ENCODE results near the gene GCN1.

The GCN1 gene

GRCh38 chr12:120141336-120141735 is 53.2 kb downstream of the GCN1 start:
- no peak for DNase-seq

- DNase-seq, result no peak
Observed at GRCh38 chr12:120140603-120141002, 53.9 kb downstream of the GCN1 start.

- no peak for DNase-seq
Observed at GRCh38 chr12:120139958-120140357, 54.6 kb downstream of the GCN1 start.

DNA sequence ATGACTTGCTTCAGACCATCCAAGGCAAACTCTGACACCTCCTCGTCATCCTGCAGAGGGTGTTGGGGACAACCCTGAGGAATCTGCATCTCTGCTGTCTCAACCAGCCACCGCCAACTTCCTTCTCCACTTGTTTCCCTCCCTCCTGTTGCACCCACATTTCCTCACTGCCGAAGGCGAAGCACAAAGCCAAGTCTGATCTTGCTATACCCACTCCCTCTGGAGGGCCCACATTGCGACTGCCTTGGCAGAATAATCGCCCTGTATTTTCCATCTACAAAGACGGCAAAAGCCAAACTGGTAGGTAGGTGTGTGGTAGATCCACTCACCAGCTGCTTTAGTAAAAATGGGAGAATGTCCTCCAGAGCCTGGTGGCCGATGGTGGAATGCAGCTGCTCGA is 56.1 kb downstream of the GCN1 start:
- no peak for DNase-seq

DNA sequence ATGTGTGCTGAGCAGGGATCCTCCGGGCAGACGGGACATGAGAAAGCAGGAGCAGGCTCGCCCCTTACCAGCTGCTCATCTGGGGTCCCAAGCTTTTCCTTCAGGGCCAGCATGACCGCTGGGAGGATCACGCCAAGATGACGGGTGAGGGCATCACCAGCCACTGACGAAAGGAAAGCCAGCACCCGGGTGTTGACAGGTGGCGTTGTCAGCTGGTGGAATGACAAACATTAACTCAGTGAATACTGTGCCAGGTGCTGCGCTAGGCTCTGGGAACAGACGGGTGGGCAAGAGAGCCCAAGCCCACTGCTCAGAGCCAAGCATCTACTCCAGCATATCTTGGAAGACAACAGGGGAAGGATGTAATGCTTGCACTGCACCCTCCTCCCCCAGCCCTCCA is 56.7 kb downstream of the GCN1 start:
- no peak for DNase-seq

- DNase-seq, result no peak
Observed at GRCh38 chr12:120136093-120136770, 58.3 kb downstream of the GCN1 start.

- no peak for DNase-seq
Observed at GRCh38 chr12:120134307-120134980, 60.1 kb downstream of the GCN1 start.

DNA sequence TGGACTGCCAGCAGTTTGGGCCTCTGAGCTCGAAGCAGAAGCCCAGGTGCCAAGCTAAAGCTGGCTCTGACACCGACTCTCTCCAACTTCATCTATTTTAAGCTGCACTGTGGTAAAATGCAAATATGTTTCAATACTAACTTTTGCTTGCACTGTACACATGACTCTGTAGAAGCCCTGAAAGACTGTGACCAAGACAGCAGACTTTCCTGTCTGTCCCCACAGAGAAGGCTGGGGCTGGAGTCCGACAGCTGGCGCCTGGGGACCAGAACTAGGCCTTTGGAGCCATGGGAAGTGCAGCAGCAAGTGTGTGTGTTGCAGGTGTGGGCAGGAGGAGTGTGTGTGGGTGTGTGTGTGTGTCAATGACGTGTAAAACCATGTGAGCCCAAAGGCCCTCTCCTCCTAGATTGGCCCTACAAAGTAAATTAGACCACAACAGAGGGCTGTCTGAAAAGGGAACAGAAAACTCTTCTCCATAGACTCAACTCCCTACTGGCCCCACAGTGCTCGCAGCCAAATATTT is 61.6 kb downstream of the GCN1 start:
- DNase-seq, result no peak

DNA sequence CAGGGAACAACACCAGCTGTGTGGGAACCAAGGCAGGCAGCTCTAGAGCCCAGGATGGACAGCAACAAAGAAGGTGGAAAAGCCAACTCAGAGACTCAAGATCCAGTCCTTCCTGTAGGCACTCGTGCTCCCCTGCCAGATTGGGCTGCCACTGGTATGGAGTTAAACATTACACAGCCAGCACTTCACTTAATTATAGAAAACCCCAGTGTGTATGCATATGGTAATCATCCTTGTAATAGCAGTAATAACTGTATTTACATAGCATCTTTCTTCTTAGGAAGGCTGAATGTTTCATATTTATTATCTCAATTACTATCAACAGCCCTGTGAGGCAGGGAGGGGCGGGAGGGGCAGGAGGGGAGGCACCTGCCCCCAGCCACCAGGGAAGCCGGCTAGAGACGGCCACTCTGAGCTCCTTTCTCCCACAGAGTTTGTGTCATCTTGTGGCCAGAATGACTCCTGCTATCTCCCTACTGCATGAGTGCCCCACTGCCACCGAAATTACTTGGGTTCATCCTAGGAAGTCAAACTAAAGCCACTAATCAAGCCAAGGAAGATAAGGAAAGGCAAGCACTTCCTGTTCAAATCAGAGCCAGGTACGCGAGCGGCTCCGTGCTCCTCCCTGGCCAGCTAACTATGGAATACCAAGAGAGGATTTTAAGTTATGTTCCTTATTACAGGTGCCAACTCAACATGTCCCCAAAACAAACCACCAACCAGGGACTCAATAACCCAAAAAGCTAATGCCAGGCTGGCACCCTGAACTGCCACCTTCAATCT is 62.3 kb downstream of the GCN1 start:
- DNase-seq, result no peak

GRCh38 chr12:120131116-120131515 is 63.4 kb downstream of the GCN1 start:
- DNase-seq, result no peak

GRCh38 chr12:120130011-120130410 is 64.5 kb downstream of the GCN1 start:
- no peak for DNase-seq

DNA sequence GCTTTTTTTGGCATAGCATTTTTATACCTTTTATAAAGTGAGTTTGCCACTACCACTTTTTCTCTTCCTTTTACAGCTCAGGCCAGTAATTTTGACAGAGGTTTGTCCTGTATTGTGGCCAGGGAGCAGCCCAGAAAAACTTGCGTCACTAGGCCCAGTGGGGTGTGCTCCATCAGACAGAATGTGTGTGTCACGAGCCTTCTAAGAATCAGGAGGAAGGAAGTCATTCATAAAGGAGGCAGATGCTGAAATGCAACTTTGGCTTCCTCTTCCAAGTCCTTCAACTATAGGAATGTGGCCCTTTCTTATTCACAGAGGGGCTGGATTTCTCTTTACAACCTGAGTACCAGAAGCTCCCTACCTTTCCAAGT is 67.9 kb downstream of the GCN1 start:
- DNase-seq, result peak; percentile 88 to 91

DNA sequence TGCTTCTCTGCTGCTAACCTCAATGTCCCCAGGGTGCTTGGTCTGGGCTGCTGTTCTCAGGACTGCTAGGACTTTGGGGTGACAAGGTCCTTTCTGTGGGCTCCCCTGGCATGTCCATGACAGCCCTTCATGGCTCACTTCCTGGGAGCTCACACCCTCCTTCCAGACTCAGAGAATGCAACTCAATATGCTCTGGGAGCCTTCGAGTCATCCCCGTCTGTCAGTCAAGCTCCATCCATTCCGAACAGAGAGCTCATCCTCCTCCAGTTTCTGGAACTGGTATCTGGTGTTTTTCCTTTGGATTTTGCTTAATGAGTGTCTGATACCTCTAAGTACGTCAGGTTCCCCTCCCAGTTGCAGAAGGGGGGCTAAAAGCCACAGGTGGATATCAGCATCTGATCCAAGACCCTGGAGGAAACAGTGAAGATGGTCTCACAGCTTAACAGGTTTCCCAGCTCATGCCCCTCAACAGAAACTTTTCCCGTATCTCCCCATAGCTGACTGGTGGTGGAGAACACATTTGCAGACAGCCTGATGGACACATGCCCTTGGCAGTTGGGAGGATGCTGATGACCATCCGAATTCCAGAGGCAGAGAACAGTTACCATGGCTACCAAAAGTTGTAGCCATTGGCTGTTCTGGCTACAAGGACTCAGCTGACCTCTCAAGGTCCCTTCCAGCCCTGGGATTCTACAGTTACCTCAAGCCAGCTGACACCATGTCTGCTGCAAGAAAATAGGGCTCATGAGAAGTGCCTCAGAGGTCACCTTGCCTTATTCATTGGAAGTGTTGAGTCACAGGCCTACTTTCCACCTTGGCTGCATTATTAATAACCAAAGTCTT is 68.5 kb downstream of the GCN1 start:
- DNase-seq, result no peak

- DNase-seq, result no peak
Observed at GRCh38 chr12:120125029-120125428, 69.5 kb downstream of the GCN1 start.

GRCh38 chr12:120121766-120122293 is 72.7 kb downstream of the GCN1 start:
- no peak for DNase-seq

- DNase-seq, result no peak
Observed at GRCh38 chr12:120121343-120121742, 73.2 kb downstream of the GCN1 start.

GRCh38 chr12:120119271-120119973 is 75.1 kb downstream of the GCN1 start:
- DNase-seq, result peak; percentile 40 to 53

GRCh38 chr12:120118321-120119061 is 76.0 kb downstream of the GCN1 start:
- DNase-seq, result no peak

GRCh38 chr12:120117961-120118320 is 76.6 kb downstream of the GCN1 start:
- DNase-seq, result no peak

- DNase-seq, result peak; percentile 81
Observed at GRCh38 chr12:120116792-120117651, 77.5 kb downstream of the GCN1 start.
